ENCODE results near the gene EFNB2.
A peak's percentile ranks its signal among the peaks of the same experiment; 100 is the strongest.

EFNB2 gene, protein sequence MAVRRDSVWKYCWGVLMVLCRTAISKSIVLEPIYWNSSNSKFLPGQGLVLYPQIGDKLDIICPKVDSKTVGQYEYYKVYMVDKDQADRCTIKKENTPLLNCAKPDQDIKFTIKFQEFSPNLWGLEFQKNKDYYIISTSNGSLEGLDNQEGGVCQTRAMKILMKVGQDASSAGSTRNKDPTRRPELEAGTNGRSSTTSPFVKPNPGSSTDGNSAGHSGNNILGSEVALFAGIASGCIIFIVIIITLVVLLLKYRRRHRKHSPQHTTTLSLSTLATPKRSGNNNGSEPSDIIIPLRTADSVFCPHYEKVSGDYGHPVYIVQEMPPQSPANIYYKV

GRCh38 chr13:106535552-106536243 lies at the start of gene EFNB2:
EFNB2 (minus strand) TSS chr13:106535662; CDS start chr13:106534964, 698 bp downstream.
- DNase-seq, result peak; percentile 82

DNA sequence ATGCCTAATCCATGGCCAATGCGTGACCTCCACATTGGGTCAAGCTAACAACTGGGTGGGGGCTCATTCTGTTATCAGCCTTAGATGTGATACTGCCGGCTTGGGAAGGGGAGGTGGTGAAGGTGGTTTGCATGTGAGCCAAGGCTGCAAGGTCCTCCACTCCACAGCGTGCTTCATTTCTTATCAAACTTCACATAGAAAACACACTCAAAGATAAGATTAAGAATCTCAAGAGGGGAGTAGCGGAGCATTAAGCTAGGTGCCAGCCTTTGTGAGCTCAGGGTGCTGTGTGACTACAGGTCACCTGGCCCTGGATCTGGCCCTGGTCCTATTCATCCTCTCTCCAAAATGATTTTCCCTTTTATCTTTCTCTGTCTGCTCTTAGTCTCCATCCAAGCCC lies 45.8 kb upstream of the EFNB2 start:
- no peak for DNase-seq

DNA sequence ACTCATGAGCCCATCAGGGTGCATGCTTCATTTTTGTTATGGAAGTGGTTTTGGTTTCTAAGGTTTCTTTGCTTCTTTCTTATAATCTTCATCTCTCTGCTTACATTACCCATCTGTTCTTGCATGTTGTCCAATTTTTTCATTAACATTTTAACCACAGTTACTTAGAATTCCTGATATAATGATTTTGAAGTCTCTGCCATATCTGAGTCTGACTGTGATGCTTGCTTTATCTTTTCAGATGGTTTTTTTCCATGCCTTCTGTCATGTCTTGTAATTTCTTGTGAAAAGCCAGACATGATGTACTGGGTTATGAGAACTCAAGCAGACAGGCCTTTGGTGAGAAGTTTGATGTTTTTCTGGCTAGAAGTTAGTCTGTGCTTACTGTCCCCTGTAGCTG lies 40.4 kb upstream of the EFNB2 start:
- no peak for DNase-seq

DNA sequence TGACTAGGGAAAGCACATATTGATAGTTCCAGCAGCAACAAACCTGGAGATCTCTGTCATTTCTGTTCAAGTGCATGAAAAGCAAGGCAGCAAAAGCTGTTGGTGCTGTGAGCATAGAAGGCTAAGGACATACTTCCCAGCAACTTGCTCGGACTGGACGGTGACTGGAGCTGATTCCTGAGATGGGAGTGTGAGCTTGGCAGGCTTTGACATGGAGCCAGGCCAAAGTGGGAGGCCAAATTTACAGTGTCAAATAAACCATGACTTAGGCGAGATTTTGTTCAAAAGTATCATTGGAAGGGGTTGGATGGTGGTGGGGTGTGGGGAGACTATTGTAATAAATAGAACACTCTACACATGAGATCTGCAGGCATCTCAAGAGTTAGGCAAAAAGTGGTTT lies 38.4 kb upstream of the EFNB2 start:
- DNase-seq, result no peak

DNA sequence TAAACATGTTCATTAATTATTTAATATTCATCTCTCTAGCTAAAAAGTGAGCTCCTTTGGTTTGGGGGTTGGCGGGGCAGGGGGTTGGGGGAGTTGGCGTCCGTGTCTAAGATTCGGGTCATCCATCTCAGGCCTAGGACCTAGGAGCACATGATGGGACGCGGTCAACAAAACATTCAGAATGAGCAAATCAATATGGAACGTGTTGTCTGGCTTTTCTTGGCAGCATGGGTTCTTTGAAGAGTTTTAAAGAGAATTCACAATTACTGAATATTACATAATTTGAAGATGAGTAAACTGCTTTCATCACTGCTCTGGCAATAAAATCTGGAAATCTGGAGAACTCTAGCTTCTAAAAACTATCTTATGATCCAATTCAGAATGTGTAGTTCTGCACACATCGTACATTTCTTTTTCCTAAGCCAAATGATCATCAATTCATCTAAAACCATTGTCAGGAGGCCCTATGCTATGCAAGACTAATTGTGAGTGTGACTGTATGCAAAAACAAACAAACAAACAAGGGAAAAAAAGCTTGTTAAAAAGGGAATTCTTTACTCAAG lies 37.9 kb upstream of the EFNB2 start:
- DNase-seq, result no peak

- DNase-seq, result peak; percentile 71
These were observed 34.9 kb upstream of the EFNB2 start for GRCh38 chr13:106570299-106570852.

DNA sequence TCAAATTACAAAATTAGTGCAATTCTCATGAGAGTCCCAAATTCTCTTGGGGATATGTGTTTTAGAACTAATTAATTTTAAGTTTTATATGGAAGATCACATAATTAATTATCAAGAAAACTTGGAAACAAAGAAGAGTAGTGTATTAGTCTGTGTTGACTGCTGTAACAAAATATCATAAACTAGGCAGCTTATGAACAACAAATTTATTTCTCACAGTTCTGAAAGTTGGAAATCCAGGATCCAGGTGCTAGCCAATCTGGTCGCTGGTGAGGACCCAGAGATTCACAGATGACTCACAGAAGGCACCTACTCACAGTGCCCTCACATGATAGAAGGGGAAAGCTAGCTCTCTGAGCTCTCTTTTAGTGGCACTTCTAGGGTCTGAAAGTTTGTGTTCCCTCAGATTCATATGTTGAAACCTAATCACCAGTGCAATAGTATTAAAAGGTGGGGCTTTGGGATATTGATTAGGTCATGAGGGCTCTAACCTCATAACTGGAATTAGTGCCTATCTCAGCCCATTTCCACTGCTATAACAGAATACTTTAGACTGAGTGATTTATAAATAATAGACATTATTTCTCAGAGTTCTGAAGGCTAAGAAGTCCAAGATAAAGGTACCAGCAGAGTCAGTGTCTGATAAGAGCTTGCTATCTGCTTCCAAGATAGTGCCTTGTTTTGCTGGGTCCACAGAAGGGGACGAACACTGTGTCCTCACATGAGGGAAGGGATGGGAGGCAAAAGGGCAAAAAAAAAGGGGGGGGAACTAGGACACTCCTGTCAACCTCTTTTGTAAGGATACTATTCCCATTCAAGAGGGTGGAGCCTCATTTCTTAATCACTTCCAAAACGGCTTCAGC lies 34.0 kb upstream of the EFNB2 start:
- DNase-seq, result no peak

DNA sequence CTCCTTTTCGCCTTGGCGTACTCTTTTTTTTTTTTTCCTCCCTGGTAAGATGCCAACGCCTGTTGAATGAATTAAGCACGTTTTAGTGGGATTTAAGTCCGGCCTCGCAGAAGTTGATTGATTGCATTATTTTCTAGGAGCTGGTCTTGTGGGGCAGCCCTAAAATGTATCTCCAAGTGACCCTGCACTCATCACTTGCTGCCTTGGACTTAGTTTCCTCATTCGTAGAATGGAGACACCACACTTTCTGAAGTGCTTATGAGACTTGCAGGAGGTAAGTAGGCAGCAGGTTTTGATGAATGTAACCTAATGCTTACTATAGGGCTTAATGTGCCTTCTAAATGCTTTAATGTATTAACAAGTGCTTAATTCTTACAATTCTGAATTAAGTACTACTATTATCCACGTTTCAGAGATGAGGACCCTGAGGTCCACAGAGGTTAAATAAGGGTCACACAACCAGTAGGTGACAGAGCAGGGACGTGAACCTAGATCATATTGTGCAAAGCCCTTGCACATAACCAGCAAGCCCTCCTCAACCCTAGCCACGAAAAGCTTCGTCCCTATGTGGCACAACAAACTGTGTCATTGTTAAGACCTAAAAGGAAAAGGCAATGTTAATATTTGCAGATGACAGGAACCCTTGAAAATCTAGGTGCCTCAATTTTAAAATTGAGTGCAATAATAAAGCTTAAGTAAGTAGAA lies 33.0 kb upstream of the EFNB2 start:
- DNase-seq, result no peak

- DNase-seq, result peak; percentile 92
These were observed 32.2 kb upstream of the EFNB2 start, which contains the start of gene ARGLU1 for GRCh38 chr13:106567474-106568298. ARGLU1 (minus strand) TSS chr13:106568137; CDS start chr13:106567919, 218 bp downstream.

GRCh38 chr13:106566641-106567473 lies 31.4 kb upstream of the EFNB2 start:
- DNase-seq, result peak; percentile 44

- no peak for DNase-seq
These were observed 29.8 kb upstream of the EFNB2 start for GRCh38 chr13:106565127-106565775.

GRCh38 chr13:106562301-106562700 lies 26.8 kb upstream of the EFNB2 start:
- no peak for DNase-seq

DNA sequence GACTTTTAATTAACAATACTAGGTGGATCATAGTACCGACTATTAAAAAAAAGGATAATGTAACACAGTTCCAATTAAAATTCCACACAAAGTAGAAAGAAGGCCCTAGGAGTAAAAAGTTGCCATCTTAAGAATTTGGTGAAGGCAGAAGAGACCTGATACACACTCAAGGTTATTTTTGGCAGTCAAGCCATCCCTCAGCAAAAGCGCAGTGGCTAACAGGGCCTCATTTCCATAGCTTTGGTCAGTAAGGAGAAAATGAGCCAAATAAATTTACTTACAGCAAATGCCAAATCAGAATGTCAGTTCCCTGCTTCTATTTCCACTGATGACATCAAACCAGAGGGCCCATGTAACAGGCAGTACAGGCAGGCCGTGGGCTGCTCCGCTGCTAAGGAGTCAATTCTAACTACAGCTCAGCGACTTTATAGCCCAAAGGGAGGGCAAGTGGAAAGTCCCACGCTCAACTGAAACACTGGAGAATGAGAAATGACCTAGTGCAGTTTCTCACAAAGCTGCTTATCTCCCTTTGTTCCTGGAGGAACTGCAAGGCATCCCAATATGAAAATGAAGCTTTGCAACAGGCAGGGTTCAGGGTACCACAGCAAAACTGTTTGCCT lies 26.2 kb upstream of the EFNB2 start:
- peak; percentile 41 for DNase-seq

GRCh38 chr13:106560821-106561220 lies 25.4 kb upstream of the EFNB2 start:
- no peak for DNase-seq

GRCh38 chr13:106558527-106558926 lies 23.1 kb upstream of the EFNB2 start:
- no peak for DNase-seq

- no peak for DNase-seq
These were observed 20.3 kb upstream of the EFNB2 start for GRCh38 chr13:106555631-106556328.

GRCh38 chr13:106551751-106552150 lies 16.3 kb upstream of the EFNB2 start:
- no peak for DNase-seq

DNA sequence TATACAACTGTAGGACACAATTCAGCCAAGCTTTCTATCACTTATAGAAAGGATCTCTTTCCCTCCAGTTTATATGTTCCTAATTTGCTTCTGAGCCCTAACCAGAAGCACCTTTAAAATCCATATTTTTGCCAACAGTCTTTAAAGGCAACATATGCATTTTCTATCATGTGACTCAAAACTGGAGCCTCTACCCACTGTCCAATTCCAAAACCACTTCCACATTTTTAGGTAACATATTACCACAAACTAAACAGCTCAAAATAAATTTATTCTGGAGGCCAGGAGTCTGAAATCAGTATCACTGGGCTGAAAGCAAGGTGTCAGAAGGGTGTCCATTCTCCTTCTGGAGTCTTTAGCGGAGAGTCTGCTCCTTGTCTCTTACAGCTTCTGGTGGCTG lies 15.9 kb upstream of the EFNB2 start:
- no peak for DNase-seq
